IMR-90 (cell line): Measurements from ENCODE around the gene NUDT3.

Source experiments
- CEBPB ChIP-seq: IDR thresholded peaks from 2 replicates; pipeline ENCODE4 v1.6.1; 2012; ENCODE audit warnings: low read depth, low read length, improper control_type of control experiment
- CTCF ChIP-seq: conservative IDR thresholded peaks from 2 replicates; pipeline ENCODE4 v1.5.1; 2012; ENCODE audit warnings: mild to moderate bottlenecking, low read depth, low read length, improper control_type of control experiment
- ELK1 ChIP-seq: fragments of 150-350 bp; IDR thresholded peaks from 2 replicates; pipeline ENCODE4 v1.6.1; 2016; ENCODE audit warnings: low read depth, mild to moderate bottlenecking, low read length, moderate library complexity, borderline replicate concordance
- FOS ChIP-seq: fragments of 150-350 bp; IDR thresholded peaks from 2 replicates; pipeline ENCODE4 v1.6.1; 2016; ENCODE audit warnings: low read depth, low read length
- MAFK ChIP-seq: IDR thresholded peaks from 2 replicates; pipeline ENCODE4 v1.6.1; 2012; ENCODE audit warnings: low read depth, low read length, improper control_type of control experiment
- MAZ ChIP-seq: IDR thresholded peaks from 2 replicates; pipeline ENCODE4 v1.6.1; 2012; ENCODE audit warnings: low read depth, mild to moderate bottlenecking, low read length, improper control_type of control experiment, moderate library complexity, borderline replicate concordance
- MXI1 ChIP-seq: IDR thresholded peaks from 2 replicates; pipeline ENCODE4 v1.6.1; 2012; ENCODE audit warnings: low read depth, mild to moderate bottlenecking, low read length, moderate library complexity, borderline replicate concordance
- POLR2A ChIP-seq: IDR thresholded peaks from 2 replicates; pipeline ENCODE4 v1.6.1; 2012; ENCODE audit warnings: mild to moderate bottlenecking, low read depth, low read length
- RFX5 ChIP-seq: IDR thresholded peaks from 2 replicates; pipeline ENCODE4 v1.8.0; 2012; ENCODE audit warnings: low read depth, mild to moderate bottlenecking, low read length, moderate library complexity

DNA sequence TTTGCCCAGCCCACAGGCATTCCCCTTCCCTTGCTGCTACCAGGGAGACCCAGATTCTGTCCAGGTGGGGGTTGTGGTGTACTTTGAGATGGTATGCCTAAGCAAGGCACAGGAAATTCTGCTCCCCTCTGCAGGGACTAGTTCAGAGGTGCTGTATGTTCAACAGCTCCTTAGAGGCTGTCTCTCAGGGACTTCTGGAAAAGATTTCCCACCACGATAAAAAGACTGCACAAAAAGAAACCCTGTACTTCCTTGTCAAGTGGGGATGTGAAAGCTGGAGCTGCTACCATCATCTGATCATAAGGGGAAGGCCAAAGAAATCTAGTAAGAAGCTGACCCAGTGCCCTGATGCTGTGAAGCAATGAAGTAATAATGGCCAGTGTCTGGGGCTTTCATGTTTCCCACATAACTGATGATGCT is 92.1 kb downstream of the NUDT3 start:
- TF ChIP-seq CTCF (no peak), CEBPB (no peak), MXI1 (no peak), ELK1 (no peak), RFX5 (no peak), POLR2A (no peak), MAFK (no peak), MAZ (no peak), FOS (no peak)
